UCSD-AML1 (cell line): ENCODE data around the gene JARID2.
"Not testable (repeated sequence)": the region's sequence is repeated elsewhere in the genome, so short reads cannot be mapped to it uniquely, and the experiment has no call there.

Experiments used
- DNase-seq: peaks from one replicate; lab custom pipeline; 2025; ENCODE audit not compliant: unreplicated experiment; lab: John Stamatoyannopoulos, UW

Gene JARID2

GRCh38 chr6:15411766-15412165, 165.9 kb downstream of the JARID2 start:
- DNase-seq = no peak

- no peak for DNase-seq
Measured at GRCh38 chr6:15412767-15413166, 166.9 kb downstream of the JARID2 start.

GRCh38 chr6:15413466-15414234, 167.8 kb downstream of the JARID2 start:
- no peak for DNase-seq

- no peak for DNase-seq
Measured at GRCh38 chr6:15414235-15414612, 168.4 kb downstream of the JARID2 start.

GRCh38 chr6:15415622-15416021, 169.8 kb downstream of the JARID2 start:
- not testable (repeated sequence) for DNase-seq

DNA sequence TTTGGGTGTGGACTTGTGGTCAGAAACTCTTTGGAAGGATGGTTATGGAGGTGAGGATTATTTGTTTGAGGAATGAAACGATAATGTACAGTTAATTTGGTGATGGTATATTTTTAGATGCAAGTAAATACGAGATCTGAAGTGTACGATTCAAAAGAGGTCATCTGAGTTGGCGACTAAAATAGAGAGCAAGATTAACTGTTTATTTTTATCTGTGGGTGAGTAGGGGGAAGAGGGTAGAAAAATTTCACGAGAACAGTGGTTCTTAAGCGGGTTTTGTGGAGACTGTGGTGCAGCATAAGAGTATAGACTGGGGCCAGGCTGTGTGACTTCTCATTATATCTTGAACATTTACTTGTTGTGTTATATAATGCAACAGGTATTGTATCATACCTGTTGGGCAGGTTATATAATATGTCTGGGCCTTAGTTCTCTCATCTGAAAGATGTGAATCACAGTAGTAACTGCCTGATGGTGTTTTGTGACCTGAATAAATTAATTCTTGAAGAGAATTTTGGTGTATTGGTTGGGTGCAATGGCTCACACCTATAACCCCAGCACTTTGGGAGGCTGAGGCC, 171.2 kb downstream of the JARID2 start:
- DNase-seq = no peak

DNA sequence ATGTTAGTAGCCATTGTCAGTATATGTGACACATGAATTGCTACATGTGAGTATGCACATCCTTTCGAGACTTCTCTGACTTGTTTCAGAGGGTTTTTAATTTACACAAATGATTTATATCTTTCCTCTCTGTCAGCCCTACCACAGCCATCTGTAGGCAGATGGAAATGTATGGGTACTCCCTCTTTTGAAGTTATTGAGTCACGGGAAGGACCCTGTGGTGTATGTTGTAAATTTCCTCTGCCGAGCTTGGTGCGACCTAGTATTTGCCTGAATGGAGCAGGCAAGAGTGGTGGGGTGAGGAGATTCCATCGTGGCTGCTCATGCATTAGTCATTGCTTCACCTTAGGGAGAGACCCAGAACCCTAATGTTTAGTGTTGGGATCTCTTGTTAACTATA, 171.9 kb downstream of the JARID2 start:
- DNase-seq = no peak

GRCh38 chr6:15419493-15419892, 173.6 kb downstream of the JARID2 start:
- no peak for DNase-seq

DNA sequence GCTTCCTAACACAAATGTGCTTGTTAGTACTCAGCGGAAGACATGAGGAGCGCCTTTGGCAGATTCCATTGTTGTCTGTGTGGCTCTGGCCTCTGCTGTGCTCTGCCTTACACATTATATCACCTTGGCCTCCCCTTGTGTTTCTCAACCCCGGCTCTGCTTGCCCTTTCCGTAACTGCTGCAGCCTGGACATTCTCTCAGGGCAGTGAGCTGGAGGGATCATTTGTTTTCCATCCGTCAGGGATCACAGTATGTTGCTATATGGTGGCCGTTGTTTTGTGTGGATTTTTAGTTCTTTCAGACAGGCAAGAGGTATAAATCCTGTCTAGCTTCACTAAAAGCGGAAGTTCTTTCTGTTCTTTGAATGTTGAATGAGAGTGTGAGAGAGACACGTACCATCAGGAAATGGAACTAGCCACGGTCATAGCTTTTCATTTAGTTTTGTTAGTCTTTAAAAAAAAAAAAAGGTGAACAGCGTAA, 175.1 kb downstream of the JARID2 start:
- DNase-seq = peak; percentile 36

DNA sequence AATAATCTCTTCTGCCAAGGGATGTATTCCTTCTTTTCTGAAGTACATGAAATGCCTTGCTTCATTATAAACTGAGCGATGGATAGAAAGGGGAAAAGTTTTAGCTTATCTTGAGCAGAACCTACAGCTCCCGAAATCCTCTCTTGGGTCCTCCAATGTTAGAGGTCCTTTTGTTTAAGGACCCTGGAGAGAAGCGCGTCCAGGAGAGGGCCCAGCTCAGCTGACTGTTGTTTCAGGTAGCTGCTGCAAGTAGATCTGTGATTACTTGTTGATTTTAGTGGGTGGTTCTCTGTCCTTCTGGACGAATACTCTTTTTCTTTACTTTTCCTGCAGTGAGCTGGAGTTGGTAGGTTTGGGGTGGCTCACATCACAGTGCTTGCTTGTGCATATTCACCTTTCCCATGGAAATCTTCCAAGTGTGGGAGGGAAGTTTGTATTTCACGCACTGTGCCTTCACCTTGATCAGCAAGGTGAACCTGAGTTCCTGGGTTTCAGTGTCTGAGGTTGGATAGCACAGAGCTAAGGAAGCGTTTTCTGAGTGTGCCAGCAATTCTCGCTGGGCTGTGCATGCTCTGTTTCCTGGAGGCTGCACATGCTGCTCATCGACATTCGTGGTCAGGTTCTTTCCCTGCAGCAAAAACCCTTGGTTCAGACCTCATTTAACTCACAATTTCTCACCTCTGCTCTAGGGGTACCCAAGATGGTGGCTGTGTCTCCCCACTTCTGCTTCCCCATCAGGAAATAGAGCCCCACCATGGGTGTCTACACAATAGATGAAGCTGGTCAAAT, 176.3 kb downstream of the JARID2 start:
- no peak for DNase-seq

DNA sequence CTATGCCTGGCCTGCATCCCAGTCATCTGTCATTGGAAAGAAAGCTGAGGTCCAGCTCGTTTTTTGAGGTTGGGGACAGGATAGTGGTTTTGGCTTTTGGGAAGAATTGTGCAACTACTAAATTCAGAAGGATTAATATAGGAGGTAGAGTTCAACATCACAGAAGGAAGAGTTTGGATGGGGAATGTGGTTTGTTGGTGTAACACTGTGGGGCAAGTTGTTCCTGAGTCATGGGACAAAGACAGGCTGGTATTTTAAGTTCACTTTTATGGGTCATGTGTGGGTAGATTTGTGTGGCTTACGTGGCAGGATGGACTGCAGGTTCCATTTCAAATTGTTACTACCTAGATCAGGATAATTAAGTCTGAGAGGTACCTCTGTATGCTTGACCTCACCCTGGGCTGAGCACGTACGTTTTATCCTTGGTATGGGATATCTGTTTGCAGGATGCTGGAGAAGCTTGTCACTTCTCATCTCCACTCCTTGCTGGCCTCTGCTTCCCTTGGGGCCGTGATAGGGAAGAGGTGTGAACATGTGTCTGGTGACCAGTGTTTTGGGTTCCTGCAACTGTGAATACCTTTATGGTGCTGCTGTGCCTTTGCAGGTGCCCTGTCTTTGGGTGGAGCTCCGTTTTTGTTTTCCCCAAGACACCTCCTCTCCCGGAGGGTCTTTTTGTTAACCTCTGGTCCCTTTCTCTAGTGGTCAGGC, 177.6 kb downstream of the JARID2 start:
- no peak for DNase-seq

DNA sequence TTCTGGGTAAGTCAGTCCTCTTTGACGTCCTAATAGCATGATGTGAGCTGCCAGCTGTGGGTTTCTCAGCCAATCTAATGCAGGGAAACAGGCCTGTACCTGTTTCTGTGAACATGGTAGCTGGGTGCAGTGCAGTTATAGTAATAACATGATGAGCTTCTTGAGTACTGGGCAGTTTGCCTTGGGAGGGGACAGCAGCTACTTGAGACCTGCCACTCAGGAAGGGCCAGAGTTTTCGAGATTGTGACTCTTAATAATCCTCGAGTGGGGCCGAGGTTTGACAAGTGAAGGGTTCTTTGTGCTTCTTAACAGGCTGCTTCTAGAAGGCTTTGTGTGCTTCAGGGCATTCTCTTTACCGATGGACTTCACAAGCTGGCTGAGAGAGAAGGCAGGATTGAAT, 180.1 kb downstream of the JARID2 start:
- no peak for DNase-seq

GRCh38 chr6:15426395-15426794, 180.5 kb downstream of the JARID2 start:
- DNase-seq = no peak

DNA sequence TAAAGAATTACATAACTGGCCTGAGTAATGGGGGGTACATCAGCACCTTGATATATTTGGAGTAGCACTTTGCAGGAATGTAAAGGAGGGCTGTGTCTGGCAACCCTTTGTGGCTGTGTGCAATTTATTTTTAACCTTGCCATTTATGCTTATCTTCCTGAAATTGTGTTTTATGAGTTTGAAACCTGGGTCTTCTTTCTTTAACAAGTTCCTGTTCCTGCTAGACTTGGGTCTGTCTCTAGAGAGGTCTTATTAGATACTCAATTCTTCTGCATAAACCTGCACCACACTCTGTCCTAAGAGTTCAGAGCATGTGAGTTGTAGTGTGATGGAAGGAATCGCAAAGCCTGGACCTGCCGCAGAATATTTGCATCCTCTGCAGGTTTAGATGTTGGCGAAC, 181.0 kb downstream of the JARID2 start:
- DNase-seq = no peak

GRCh38 chr6:15427331-15428070, 181.6 kb downstream of the JARID2 start:
- DNase-seq = no peak

GRCh38 chr6:15429141-15430110, 183.6 kb downstream of the JARID2 start:
- DNase-seq = no peak

GRCh38 chr6:15430186-15430585, 184.3 kb downstream of the JARID2 start:
- DNase-seq = no peak

DNA sequence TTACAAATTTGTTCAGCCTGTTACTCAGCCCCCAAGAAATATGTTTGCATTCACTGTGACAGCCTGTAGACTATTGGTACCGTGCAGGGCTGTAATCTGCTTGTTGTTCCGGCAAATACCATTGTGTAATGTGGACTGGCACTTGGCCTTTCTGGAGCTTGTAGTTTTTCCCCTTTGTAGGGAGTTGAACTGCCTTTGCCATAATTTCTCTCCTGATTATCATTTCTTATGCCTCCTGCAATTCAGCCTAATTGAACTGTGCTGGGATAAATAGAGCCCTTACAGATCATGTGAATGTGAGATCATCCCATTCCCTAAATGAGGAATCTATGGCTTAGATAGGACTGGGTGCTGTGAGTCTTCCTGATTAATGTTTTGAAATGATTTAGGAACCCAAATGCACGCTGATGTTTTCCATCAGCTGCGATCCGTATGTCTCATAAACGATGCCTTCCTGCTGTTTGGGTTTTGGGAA, 185.1 kb downstream of the JARID2 start:
- DNase-seq = no peak

DNA sequence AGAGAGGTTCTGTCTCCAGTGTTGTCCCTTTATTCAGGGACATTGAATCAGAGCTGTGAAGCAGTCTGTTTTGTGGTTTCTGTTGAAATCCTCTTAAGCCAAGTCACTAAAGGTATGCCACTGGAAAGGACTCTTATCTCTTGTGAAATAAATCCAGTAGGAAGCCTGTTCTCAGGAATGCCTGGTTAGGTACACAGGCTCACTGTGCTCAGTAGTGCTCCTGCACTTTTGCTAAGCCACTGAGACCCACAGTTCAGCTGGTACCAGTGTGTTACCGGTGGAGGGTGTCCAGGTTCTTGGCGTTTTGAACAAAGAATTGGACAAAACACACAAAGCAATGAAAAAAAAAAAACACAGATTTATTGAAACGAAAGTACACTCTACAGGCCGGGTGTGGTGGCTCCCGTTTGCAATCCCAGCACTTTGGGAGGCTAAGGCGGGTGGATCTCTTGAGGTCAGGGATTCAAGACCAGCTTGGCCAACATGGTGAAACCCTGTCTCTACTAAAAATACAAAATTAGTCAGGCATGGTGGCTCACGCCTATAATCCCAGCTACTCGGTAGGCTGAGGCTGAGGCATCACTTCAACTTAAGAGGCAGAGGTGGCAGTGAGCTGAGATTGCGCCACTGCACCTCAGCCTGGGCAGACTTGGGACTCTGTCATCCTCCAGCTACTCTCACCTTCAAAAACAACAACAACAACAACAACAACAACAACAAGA, 186.1 kb downstream of the JARID2 start:
- no peak for DNase-seq
